Left renal cortex interstitium (tissue), 4 donors: Measurements from ENCODE around the gene SLC6A18. TPM values are rescaled to one million over a fixed set of nuclear protein-coding genes. Genes with fewer than 3 reads are reported as not detected.
"Not testable (repeated sequence)": the region's sequence is repeated elsewhere in the genome, so short reads cannot be mapped to it uniquely, and the experiment has no call there.

ENCODE experiments used
- DNase-seq, 4 donors: peaks; one replicate each; pipeline ENCODE4 v3.0.0-alpha.2; 2013; ENCODE audit warnings: low read depth in 4 of 4, low spot score in 2 of 4, missing footprints in 1 of 4
- polyA plus RNA-seq, 4 donors: library from polyadenylated mRNA; unstranded; fragments of 120-200 nt; gene quantifications; one replicate each; pipeline ENCODE4 v1.2.1, GENCODE V29; 2013; ENCODE audit not compliant: insufficient read length in 4 of 4

Gene SLC6A18
- polyA plus RNA-seq, 4 donors, result 0.29 to 5.4 (median 1.3) TPM

DNA sequence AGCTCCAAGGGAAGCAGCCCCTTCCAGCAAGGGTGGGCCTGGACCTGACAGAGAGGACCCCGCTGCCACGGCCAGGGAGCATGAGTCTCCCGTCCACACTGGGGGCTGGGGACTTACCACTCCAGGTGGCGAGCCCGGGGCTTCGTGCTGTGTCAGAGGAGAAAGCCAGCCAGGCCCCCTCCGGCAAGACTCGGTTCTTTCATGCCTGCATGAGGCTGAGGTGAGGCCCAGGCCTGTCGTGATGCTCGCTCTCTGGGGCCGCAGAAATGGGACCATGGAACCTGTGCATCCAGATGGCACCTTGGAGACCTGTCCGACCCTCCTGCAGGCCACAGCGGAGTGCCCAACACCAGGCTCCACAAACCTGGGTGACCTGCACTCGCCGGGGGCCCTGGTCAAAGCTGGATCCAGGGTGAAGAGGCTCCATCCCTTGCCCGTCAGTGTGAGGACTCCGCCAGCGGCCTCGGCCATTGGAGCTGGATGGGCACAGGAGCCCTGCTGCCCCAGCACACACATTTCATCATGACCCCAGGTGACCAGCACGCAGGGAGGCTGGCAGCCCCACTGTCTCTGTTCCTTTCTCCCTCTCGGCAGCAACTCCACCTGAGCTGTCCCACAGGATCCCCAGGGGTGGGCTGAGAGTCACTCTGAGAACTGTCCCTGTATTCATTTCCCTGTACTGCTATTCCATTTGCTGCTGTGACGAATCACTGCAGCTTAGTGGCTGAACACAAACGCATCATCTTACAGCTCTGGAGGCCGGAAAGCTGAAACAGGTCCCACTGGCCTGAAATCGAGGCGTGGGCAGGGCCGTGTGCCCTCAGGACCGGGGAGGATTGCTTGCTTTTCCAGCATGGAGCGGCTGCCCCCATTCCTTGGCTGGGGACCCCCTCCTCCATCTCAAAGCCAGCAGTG, 24.4 kb downstream of the SLC6A18 start:
- DNase-seq, result no peak

GRCh38 chr5:1251678-1252580, 26.7 kb downstream of the SLC6A18 start:
- no peak for DNase-seq

- no peak for DNase-seq
Observed at GRCh38 chr5:1252681-1253080, 27.5 kb downstream of the SLC6A18 start.

DNA sequence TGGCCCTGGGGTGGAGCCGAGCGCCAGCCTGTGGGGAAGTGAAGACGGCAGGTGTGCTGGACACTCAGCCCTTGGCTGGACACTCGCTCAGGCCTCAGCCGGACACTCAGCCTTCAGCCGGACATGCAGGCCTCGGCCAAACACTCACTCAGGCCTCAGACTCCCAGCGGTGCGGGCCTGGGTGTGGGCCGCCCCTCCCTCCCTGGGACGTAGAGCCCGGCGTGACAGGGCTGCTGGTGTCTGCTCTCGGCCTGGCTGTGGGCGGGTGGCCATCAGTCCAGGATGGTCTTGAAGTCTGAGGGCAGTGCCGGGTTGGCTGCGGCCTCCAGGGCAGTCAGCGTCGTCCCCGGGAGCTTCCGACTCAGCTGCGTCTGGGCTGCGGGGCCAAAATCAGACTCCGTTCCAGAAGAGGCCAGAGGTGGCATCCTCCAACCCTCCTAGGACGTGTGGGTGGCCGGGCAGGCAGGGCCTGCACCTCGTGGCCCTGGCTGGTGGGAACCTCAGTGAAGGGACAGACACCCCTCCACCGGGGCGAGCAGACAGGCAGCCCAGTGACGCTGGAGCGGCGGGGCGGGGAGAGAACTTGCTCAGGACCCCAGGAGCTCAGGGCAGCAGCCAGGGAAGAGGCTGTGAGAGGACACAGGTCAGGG, 28.4 kb downstream of the SLC6A18 start:
- DNase-seq, result no peak

DNA sequence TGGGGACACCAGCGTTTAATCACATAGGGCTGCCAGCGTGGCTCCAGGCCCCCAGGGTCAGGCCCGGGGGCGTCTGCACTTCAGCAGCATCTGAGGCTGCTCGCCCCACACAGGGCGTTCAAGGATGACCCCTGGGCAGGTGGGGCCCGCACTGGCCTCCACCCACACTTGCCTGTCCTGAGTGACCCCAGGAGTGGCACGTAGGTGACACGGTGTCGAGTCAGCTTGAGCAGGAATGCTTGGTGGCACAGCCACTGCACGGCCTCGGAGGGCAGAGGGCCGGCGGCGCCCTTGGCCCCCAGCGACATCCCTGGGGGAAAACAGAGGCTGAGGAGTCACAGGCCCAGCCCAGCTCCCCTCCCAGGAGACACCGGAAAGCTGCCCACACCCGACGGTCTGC, 29.0 kb downstream of the SLC6A18 start:
- DNase-seq, result no peak

GRCh38 chr5:1255081-1255561, 29.9 kb downstream of the SLC6A18 start:
- DNase-seq, result no peak

GRCh38 chr5:1256776-1257175, 31.6 kb downstream of the SLC6A18 start:
- no peak for DNase-seq

DNA sequence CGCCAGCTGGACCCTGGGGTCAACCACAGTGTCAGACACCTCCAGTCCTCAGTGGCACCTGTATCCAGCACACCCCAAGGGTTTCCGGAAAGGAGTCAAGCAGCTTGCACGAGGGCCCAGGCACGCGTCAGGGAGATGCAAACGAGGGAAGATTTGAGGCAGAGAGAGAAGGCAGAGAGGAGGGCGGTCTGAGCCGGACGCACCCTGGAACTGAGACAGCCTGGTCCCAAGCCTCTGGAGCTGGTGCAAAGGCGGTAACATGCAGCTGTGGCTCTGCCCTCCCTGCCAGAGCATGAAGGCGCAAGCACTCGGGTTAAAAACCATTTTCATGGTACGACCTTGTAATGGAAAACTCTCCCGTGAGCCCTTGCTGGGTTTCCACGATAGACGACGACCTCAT, 32.2 kb downstream of the SLC6A18 start:
- no peak for DNase-seq

DNA sequence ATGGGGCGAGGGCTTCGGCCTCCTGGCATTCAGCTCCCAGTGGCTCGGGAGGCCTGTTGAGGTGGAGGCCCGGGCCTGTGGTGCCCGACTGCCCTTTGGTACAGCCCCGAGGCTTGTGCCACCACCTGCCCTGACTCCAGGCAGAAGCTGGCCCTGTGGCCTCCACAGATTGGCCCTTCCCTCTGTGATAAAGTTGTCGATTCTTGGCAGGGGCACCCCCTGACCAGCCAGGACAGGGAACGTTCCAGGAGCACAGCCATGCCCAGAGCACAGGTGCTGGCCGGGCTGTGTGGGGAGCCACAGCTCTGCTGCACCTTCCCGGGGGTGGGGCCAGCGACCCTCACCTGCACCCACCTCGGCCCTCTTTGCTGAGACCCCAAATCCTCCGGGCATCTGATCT, 32.7 kb downstream of the SLC6A18 start:
- no peak for DNase-seq

DNA sequence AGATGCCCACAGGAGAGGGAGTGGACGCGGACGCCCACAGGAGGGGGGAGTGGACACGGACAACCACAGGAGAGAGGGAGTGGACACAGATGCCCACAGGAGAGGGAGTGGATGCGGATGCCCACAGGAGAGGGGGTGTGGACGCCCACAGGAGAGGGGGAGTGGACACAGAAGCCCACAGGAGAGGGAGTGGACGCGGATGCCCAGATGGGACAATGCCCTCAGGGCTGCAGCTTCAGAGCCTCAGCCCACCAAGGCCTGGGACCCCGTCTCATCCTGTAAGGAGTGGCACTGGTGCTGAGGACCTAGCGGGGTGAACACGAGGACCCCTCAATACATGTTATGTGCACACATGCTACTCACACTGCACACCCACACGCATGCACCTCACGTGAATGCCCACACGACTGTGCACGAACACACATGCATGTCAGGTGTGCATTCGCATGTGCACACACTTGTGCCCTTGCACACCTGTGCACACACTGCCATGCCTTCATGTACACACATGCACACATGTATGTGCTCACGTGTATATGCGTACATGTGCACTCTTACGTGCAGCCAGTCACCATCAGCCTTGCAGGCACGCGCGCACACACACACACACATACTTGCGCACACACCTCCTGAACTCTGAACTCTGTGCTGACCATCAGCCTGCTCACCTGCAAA, 34.8 kb downstream of the SLC6A18 start:
- no peak for DNase-seq

DNA sequence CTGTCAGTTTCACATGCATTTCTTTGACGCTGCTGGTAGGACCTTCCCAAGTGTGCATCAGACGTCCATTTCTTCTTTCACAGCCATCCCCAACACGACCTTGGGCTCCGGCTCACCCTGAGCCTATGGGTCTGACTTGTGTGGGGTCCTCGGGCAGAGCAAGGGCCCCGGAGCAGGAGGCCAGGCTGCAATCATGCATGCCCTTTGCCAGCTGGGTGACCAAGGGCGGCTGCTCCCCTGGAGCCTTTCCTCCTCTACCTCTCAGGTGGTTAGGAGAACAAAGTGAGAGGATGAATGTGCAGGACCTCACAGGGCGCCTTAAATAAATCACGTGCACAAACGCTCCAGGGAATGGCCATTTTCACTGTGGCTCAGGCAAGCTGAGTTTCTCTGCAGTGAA, 36.5 kb downstream of the SLC6A18 start:
- no peak for DNase-seq

GRCh38 chr5:1262381-1262780, 37.2 kb downstream of the SLC6A18 start:
- DNase-seq, result no peak

DNA sequence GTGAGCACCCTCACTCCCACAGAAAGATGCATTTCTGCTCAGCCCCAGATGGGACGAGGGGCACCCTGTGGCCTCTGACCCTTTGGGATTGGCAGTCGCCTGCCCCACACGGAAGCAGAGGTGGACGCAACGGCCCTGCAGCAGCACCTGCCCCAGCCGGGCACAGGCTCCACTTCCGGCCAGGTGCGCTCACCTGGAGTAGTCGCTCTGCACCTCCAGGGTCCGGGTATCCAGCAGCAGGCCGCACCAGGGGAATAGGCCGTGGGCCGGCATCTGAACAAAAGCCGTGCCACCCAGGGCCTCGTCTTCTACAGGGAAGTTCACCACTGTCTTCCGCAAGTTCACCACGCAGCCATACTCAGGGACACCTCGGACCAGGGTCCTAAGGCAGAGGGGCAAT, 39.0 kb downstream of the SLC6A18 start:
- DNase-seq, result no peak

DNA sequence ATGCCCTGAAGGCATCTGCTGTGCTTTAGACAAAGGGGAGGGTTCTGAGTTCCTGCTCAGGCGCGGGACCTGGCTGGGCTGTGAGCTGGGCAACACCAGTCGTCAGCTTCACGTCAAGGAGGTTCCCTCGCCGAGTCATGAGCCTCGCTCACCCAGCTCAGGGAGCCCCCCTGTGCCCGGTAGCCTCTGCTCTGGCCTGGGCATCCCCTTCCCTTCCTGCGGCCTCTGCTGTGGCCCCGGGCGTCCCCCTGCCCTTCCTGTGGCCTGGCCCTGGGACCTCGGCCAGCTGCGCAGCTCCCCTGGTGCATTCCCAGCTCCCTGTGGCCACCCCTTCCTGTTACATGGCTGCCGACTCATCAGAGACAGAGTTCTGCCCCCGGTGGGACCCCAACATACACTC, 39.8 kb downstream of the SLC6A18 start:
- no peak for DNase-seq

DNA sequence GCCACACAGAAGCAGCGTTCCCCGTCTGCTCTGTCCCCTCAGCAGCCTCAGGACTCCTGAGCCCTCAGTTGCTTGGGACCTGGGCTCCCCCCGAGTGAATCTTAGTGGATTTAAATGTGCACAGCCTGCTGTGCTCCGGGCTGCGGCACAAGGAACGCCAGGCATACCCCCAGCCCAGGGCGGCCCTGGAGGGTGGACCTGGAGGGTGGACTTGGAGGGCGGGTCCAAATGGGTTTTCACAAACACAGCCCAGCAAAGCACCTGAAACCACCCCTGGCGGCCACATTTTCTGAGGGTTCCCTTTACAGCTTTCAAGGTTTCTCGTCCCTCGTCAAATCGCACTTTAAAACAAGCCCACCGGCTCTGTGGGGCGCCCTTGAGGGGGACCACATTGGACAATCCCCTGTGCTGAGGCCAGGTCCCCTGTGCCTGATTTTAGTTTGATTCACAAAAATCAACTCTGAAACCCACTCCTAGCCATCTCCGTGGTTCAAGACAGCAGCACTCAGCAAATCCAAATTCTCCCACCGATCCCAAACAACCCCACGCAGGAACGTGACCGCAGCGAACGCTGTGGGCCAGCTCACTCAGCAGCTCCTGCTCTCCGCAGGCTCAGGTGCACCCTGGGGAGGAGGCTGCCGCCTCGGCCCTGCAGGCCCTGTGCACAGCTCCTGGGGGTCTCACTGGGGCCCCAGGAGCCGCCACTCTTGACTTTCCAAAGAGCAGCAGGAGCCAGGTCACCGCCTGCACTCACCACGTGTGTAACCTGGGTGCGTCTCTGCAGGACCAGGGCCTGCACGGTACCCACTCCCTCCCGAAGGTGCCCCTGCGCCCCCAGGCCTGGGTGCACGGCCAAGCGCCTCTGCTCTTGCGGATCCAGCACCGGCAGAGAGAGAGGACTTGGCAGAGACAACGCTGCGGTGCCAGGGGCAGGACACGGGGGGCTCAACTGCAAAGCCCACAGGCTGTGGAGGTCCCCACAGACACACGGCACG, 40.6 kb downstream of the SLC6A18 start:
- DNase-seq, result no peak

DNA sequence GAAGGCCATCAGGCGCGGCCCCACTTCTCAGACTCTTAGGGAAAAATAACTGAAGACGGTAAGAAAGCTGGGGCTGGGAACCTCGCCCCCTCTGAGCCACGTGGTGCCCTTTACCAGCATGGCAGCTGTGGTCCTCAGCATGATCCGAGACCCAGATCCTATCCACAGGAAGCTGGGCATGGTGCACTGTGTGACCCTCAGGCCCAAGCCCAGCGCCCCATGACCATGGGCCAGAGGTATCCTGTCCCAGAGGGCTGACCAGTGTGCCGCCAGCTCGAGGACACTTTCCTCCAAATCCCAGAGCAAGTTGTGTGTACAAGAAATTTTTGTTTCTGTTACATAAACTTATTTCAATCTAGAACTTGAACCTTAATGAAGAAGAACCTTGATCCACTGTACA, 41.6 kb downstream of the SLC6A18 start:
- no peak for DNase-seq

DNA sequence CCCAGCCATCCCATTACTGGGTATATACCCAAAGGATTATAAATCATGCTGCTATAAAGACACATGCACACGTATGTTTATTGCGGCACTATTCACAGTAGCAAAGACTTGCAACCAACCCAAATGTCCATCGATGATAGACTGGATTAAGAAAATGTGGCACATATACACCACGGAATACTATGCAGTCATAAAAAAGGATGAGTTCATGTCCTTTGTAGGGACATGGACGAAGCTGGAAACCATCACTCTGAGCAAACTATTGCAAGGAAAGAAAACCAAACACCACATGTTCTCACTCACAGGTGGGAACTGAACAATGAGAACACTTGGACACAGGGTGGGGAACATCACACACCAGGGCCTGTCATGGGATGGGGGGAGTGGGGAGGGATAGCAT, 42.3 kb downstream of the SLC6A18 start:
- DNase-seq, result not testable (repeated sequence)

- no peak for DNase-seq
Observed at GRCh38 chr5:1268056-1268455, 42.9 kb downstream of the SLC6A18 start.

- DNase-seq, result no peak
Observed at GRCh38 chr5:1268666-1269065, 43.5 kb downstream of the SLC6A18 start.
